ENCODE data around the gene PTPRR.
"Not testable (repeated sequence)": the region's sequence is repeated elsewhere in the genome, so short reads cannot be mapped to it uniquely, and the experiment has no call there.

Gene PTPRR

GRCh38 chr12:70747445-70748260, 172.9 kb downstream of the PTPRR start:
- DNase-seq (ENCODE audit: low spot score) = no peak

- no peak for DNase-seq (ENCODE audit: low spot score)
These were observed 175.5 kb downstream of the PTPRR start for GRCh38 chr12:70745048-70745447.

GRCh38 chr12:70744178-70744577, 176.4 kb downstream of the PTPRR start:
- no peak for DNase-seq (ENCODE audit: low spot score)

- DNase-seq (ENCODE audit: low spot score) = no peak
These were observed 179.3 kb downstream of the PTPRR start for GRCh38 chr12:70741256-70741655.

- DNase-seq (ENCODE audit: low spot score) = no peak
These were observed 180.8 kb downstream of the PTPRR start for GRCh38 chr12:70739756-70740155.

GRCh38 chr12:70736351-70737133, 184.0 kb downstream of the PTPRR start:
- DNase-seq (ENCODE audit: low spot score) = no peak

- not testable (repeated sequence) for DNase-seq (ENCODE audit: low spot score)
These were observed 185.3 kb downstream of the PTPRR start for GRCh38 chr12:70735197-70735596.

- peak; percentile 6 for DNase-seq (ENCODE audit: low spot score)
These were observed 187.2 kb downstream of the PTPRR start for GRCh38 chr12:70733385-70733784.

GRCh38 chr12:70732287-70732686, 188.3 kb downstream of the PTPRR start:
- DNase-seq (ENCODE audit: low spot score) = no peak

GRCh38 chr12:70730675-70731180, 189.8 kb downstream of the PTPRR start:
- DNase-seq (ENCODE audit: low spot score) = no peak

- no peak for DNase-seq (ENCODE audit: low spot score)
These were observed 196.1 kb downstream of the PTPRR start for GRCh38 chr12:70724444-70724843.

- DNase-seq (ENCODE audit: low spot score) = no peak
These were observed 197.8 kb downstream of the PTPRR start for GRCh38 chr12:70722584-70723343.

GRCh38 chr12:70721656-70722357, 198.7 kb downstream of the PTPRR start:
- no peak for DNase-seq (ENCODE audit: low spot score)

GRCh38 chr12:70721216-70721615, 199.3 kb downstream of the PTPRR start:
- no peak for DNase-seq (ENCODE audit: low spot score)

- peak; percentile 8 for DNase-seq (ENCODE audit: low spot score)
These were observed 200.7 kb downstream of the PTPRR start for GRCh38 chr12:70719672-70720420.

- DNase-seq (ENCODE audit: low spot score) = no peak
These were observed 201.5 kb downstream of the PTPRR start for GRCh38 chr12:70719071-70719470.

GRCh38 chr12:70711831-70712230, 208.7 kb downstream of the PTPRR start:
- no peak for DNase-seq (ENCODE audit: low spot score)

GRCh38 chr12:70709022-70709421, 211.5 kb downstream of the PTPRR start:
- no peak for DNase-seq (ENCODE audit: low spot score)

GRCh38 chr12:70706611-70707010, 213.9 kb downstream of the PTPRR start:
- no peak for DNase-seq (ENCODE audit: low spot score)

GRCh38 chr12:70698345-70698744, 222.2 kb downstream of the PTPRR start:
- DNase-seq (ENCODE audit: low spot score) = no peak

All from CD4-positive, alpha-beta T cell treated with Interleukin-6 at 100 ng/mL for 8 hours (primary cell).